ENCODE data around the gene SETBP1. TPM values are rescaled to one million over a fixed set of nuclear protein-coding genes. Genes with fewer than 3 reads are reported as not detected.

The SETBP1 gene
- total RNA-seq, 4 donors from 2014 or later: 3.3 to 86.6 (median 16.3) TPM

GRCh38 chr18:44936485-44936884 is 255.8 kb downstream of the SETBP1 start:
- Histone ChIP-seq H3K9me3 (peaks cover 0 to 6% (median 0%) of the 10 kb centered on the region in 4 donors), H3K27ac (no peak overlapping the region), H3K4me3 (no peak overlapping the region), H3K36me3 (no peaks in the 10 kb centered on the region), H3K27me3 (no peaks in the 10 kb centered on the region), H3K4me1 (no peaks in the 10 kb centered on the region)
- no peak for DNase-seq
- TF ChIP-seq POLR2A (IDR thresholded peaks at IDR 0.05): no peak
- TF ChIP-seq CTCF (IDR thresholded peaks at IDR 0.05): no peak

GRCh38 chr18:44937960-44938719 is 257.5 kb downstream of the SETBP1 start:
- peak in 2 of 3 donors; percentile 56 to 73 for DNase-seq
- H3K27me3 ChIP-seq: no peaks in the 10 kb centered on the region
- no peaks in the 10 kb centered on the region for H3K4me1 ChIP-seq
- H3K4me3 ChIP-seq: peak overlapping the region in 1 of 4 donors; percentile 26
- peaks cover 0 to 6% (median 0%) of the 10 kb centered on the region in 4 donors for H3K9me3 ChIP-seq
- no peak for TF ChIP-seq POLR2A (IDR thresholded peaks at IDR 0.05)
- TF ChIP-seq CTCF (IDR thresholded peaks at IDR 0.05): no peak
- peak overlapping the region in 2 of 4 donors; percentile 44 to 87 for H3K27ac ChIP-seq
- no peaks in the 10 kb centered on the region for H3K36me3 ChIP-seq

- Histone ChIP-seq H3K27ac (peak overlapping the region in 2 of 4 donors; percentile 44 to 87), H3K4me3 (peak overlapping the region in 1 of 4 donors; percentile 26)
These were observed 258.3 kb downstream of the SETBP1 start for GRCh38 chr18:44938720-44939665.

GRCh38 chr18:44941516-44941915 is 260.8 kb downstream of the SETBP1 start:
- no peak for DNase-seq
- Histone ChIP-seq H3K36me3 (no peaks in the 10 kb centered on the region), H3K4me3 (no peak overlapping the region), H3K27me3 (no peaks in the 10 kb centered on the region), H3K4me1 (no peaks in the 10 kb centered on the region), H3K27ac (no peak overlapping the region), H3K9me3 (no peaks in the 10 kb centered on the region)
- TF ChIP-seq CTCF (IDR thresholded peaks at IDR 0.05) (no peak), POLR2A (IDR thresholded peaks at IDR 0.05) (no peak)

More at GRCh38 chr18:44938720-44939665, 258.3 kb downstream of the SETBP1 start:
- DNase-seq: peak in 2 of 3 donors; percentile 70 to 72
- H3K27me3 ChIP-seq: no peaks in the 10 kb centered on the region
- H3K9me3 ChIP-seq: no peaks in the 10 kb centered on the region
- H3K4me1 ChIP-seq: no peaks in the 10 kb centered on the region
- no peak for TF ChIP-seq POLR2A (IDR thresholded peaks at IDR 0.05)
- TF ChIP-seq CTCF (IDR thresholded peaks at IDR 0.05): no peak
- no peaks in the 10 kb centered on the region for H3K36me3 ChIP-seq

- TF ChIP-seq CTCF (IDR thresholded peaks at IDR 0.05) (no peak), POLR2A (IDR thresholded peaks at IDR 0.05) (no peak)
- no peaks in the 10 kb centered on the region for H3K9me3 ChIP-seq
- DNase-seq: no peak
- no peaks in the 10 kb centered on the region for H3K4me1 ChIP-seq
- no peaks in the 10 kb centered on the region for H3K27me3 ChIP-seq
- H3K4me3 ChIP-seq: no peak overlapping the region
- no peaks in the 10 kb centered on the region for H3K36me3 ChIP-seq
- no peak overlapping the region for H3K27ac ChIP-seq
These were observed 261.4 kb downstream of the SETBP1 start for GRCh38 chr18:44942073-44942472.
